Measurements from ENCODE around the gene DVL3. TPM values are rescaled to one million over a fixed set of nuclear protein-coding genes. Genes with fewer than 3 reads are reported as not detected.
"Not testable (repeated sequence)": the region's sequence is repeated elsewhere in the genome, so short reads cannot be mapped to it uniquely, and the experiment has no call there.

The DVL3 gene
- total RNA-seq (10 to 100 TPM; 62.5 to 72.6 TPM), polyA plus RNA-seq (ENCODE audit: insufficient read length in 6 of 6) (100 to 1,000 TPM in 2 of 6 donors, 10 to 100 TPM in 4; 82.8 to 106 (median 98.1) TPM)
- long read RNA-seq, donor 1, full-length matches to known transcripts = 12 of 43 reads
- long read RNA-seq, donor 1, partial matches to known transcripts = 31 of 43 reads
- long read RNA-seq, donor 1, other reads (novel, unspliced or antisense) = 0 of 43 reads
- long read RNA-seq, donor 2, full-length matches to known transcripts = 10 of 94 reads
- long read RNA-seq, donor 2, partial matches to known transcripts = 78 of 94 reads
- long read RNA-seq, donor 2, other reads (novel, unspliced or antisense) = 6 of 94 reads
- long read RNA-seq, donor 3, full-length matches to known transcripts = 8 of 8 reads
- long read RNA-seq, donor 3, partial matches to known transcripts = 0 of 8 reads
- long read RNA-seq, donor 3, other reads (novel, unspliced or antisense) = 0 of 8 reads
- long read RNA-seq, donor 4, partial matches to known transcripts = 1 of 2 reads
- long read RNA-seq, donor 4, other reads (novel, unspliced or antisense) = 1 of 2 reads
- long read RNA-seq, donor 5, full-length matches to known transcripts = 9 of 15 reads
- long read RNA-seq, donor 5, partial matches to known transcripts = 6 of 15 reads
- long read RNA-seq, donor 5, other reads (novel, unspliced or antisense) = 0 of 15 reads
- long read RNA-seq, donor 6, full-length matches to known transcripts = 7 of 7 reads
- long read RNA-seq, donor 6, partial matches to known transcripts = 0 of 7 reads
- long read RNA-seq, donor 6, other reads (novel, unspliced or antisense) = 0 of 7 reads
- long read RNA-seq, donor 7, full-length matches to known transcripts = 8 of 14 reads
- long read RNA-seq, donor 7, partial matches to known transcripts = 0 of 14 reads
- long read RNA-seq, donor 7, other reads (novel, unspliced or antisense) = 6 of 14 reads
- long read RNA-seq, donor 8, full-length matches to known transcripts = 14 of 31 reads
- long read RNA-seq, donor 8, partial matches to known transcripts = 10 of 31 reads
- long read RNA-seq, donor 8, other reads (novel, unspliced or antisense) = 7 of 31 reads
- long read RNA-seq, donor 9 = 0 reads
- long read RNA-seq, donor 10, partial matches to known transcripts = 2 of 4 reads
- long read RNA-seq, donor 10, other reads (novel, unspliced or antisense) = 2 of 4 reads
- long read RNA-seq, donor 11, full-length matches to known transcripts = 12 of 27 reads
- long read RNA-seq, donor 11, partial matches to known transcripts = 15 of 27 reads
- long read RNA-seq, donor 11, other reads (novel, unspliced or antisense) = 0 of 27 reads
- long read RNA-seq, donor 12, full-length matches to known transcripts = 13 of 24 reads
- long read RNA-seq, donor 12, partial matches to known transcripts = 5 of 24 reads
- long read RNA-seq, donor 12, other reads (novel, unspliced or antisense) = 6 of 24 reads

- Histone ChIP-seq H3K36me3 (no peaks in the 10 kb centered on the region), H3K9me3 (no peaks in the 10 kb centered on the region), H3K27ac (peak within 1 kb of the TSS; percentile 86 to 91), H3K4me1 (peaks cover 25 to 45% of the 10 kb centered on the region in 2 donors), H3K27me3 (no peaks in the 10 kb centered on the region), H3K4me3 (peak within 1 kb of the TSS; percentile 66 to 92)
- TF ChIP-seq CTCF (IDR thresholded peaks at IDR 0.05) = no peak
- peak; percentile 91 for ATAC-seq
- DNase-seq = peak; percentile 66 to 95 (median 76)
- intact Hi-C loops (cut with DNase I) = no loop called here
Measured at GRCh38 chr3:184154885-184155643, at the start of gene DVL3. Gene DVL3 (plus strand): TSS chr3:184155377. CDS start chr3:184155636, 259 bp downstream.

- Histone ChIP-seq H3K4me3 (no peak overlapping the region), H3K27me3 (no peaks in the 10 kb centered on the region), H3K4me1 (no peaks in the 10 kb centered on the region), H3K36me3 (no peaks in the 10 kb centered on the region), H3K27ac (no peak overlapping the region), H3K9me3 (no peaks in the 10 kb centered on the region)
- no peak for ATAC-seq
- no peak for TF ChIP-seq CTCF (IDR thresholded peaks at IDR 0.05)
- intact Hi-C loops (cut with DNase I) = no loop called here
- no peak for DNase-seq
Measured at GRCh38 chr3:184110316-184110725, 44.9 kb upstream of the DVL3 start.

GRCh38 chr3:184116017-184116416 lies 39.2 kb upstream of the DVL3 start:
- Histone ChIP-seq H3K36me3 (no peaks in the 10 kb centered on the region), H3K4me3 (no peak overlapping the region), H3K4me1 (no peaks in the 10 kb centered on the region), H3K27me3 (no peaks in the 10 kb centered on the region), H3K27ac (no peak overlapping the region), H3K9me3 (no peaks in the 10 kb centered on the region)
- intact Hi-C loops (cut with DNase I) = no loop called here
- ATAC-seq (no peak), DNase-seq (no peak)
- TF ChIP-seq CTCF (IDR thresholded peaks at IDR 0.05) = no peak

- DNase-seq (no peak), ATAC-seq (no peak)
- no peaks in the 10 kb centered on the region for H3K4me1 ChIP-seq
- H3K36me3 ChIP-seq = no peaks in the 10 kb centered on the region
- intact Hi-C loops (cut with DNase I) = no loop called here
- no peaks in the 10 kb centered on the region for H3K9me3 ChIP-seq
- no peak overlapping the region for H3K27ac ChIP-seq
- no peaks in the 10 kb centered on the region for H3K27me3 ChIP-seq
- H3K4me3 ChIP-seq = no peak overlapping the region
- no peak for TF ChIP-seq CTCF (IDR thresholded peaks at IDR 0.05)
Measured at GRCh38 chr3:184117636-184118035, 37.5 kb upstream of the DVL3 start.

- DNase-seq; intact Hi-C loops (cut with DNase I); H3K27ac ChIP-seq; H3K4me3 ChIP-seq; ATAC-seq; H3K27me3 ChIP-seq; H3K9me3 ChIP-seq; H3K36me3 ChIP-seq; H3K4me1 ChIP-seq: not testable (repeated sequence)
Measured at GRCh38 chr3:184121031-184121430, 34.1 kb upstream of the DVL3 start.

Data from left lung (tissue), 14 donors.